GM19452 (cell line): Measurements from ENCODE around the gene GREB1L.

ENCODE experiments used
- ATAC-seq: cut with Tn5 transposase; IDR thresholded peaks from one replicate; pipeline ENCODE4 v1.9.1; 2021; ENCODE audit not compliant: unreplicated experiment

GREB1L gene

DNA sequence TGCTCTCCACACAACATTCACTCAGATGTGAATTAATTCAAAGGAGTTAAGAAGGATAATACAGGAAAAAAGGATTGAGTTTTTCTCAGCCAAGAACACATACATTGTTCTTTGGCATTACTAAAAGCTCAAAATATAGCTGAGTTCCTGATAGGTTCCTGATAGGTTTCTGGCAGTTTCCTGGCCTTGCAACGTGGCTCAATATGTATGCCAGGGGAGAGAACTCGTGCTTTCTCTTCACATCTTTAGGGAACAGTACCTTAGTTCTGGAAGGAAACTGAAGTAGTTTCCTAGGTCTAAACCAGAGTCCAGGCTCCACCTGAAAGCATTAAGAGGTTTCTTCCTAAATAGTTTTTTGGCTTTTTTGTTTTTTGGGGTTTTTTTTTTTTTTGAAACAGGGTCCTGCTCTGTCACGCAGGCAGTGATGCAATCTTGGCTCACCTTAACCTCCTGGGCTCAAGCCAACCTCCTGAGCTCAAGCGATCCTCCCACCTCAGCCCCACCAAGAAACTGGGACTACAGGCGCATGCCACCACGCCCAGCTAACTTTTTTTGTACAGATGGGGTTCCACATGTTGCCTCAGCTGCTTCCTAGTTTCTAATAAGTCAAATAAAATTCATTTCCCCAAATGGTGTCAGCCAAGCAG is 315.7 kb downstream of the GREB1L start:
- ATAC-seq: no peak

DNA sequence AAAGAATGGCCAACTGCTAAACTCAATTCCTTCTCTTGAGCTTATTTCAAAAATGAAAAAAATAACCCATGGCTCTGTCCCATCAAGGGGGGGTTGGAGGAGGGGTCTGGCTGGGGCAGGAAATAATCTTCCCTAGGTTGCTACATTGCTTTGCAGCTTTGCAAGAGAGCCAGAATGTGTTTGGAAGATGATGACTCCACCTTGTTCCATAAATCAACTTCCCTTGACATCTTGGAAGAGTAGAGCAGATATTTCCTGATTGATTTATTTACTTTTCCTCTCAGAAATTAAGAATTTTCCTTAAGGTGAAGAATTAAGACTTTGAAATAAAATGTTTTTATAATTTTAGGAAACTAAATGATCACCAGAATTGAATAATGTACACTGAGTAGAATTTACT is 317.2 kb downstream of the GREB1L start:
- no peak for ATAC-seq

DNA sequence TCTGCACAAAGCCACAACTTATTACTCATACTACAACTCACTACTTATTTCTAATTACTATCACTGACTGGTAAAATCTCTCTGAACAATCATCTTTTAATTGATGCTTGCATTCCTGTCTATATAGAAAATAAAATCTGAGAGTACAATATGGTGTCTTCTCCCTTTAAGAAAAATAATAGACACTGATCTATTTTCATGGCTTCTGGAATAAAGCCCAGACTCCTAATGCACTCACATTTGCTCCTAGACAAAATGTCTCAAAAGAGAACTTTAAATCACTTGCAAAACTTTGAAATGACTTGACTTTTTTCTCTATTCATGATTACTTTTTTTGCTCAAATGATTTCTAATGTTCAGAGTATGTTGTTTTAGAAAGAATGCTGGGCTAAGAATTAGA is 329.7 kb downstream of the GREB1L start:
- no peak for ATAC-seq
